GM20000 (cell line): ENCODE measurements around the gene PHF21A.

ENCODE experiments used
- DNase-seq: peaks from one replicate; pipeline ENCODE4 v3.0.0; 2012; ENCODE audit warnings: low spot score
- CTCF ChIP-seq: IDR thresholded peaks from 2 replicates; pipeline ENCODE4 v1.5.1; 2012; ENCODE audit warnings: mild to moderate bottlenecking, control low read depth; ENCODE audit errors: extremely low read depth, missing control alignments

The PHF21A gene

GRCh38 chr11:45961751-45962240 is 159.5 kb downstream of the PHF21A start:
- TF ChIP-seq CTCF, result no peak
- DNase-seq, result no peak

- TF ChIP-seq CTCF, result no peak
- no peak for DNase-seq
These were observed 160.7 kb downstream of the PHF21A start for GRCh38 chr11:45960387-45961095.

GRCh38 chr11:45959851-45960250 is 161.4 kb downstream of the PHF21A start:
- TF ChIP-seq CTCF, result no peak
- DNase-seq, result no peak

- TF ChIP-seq CTCF, result no peak
- DNase-seq, result no peak
These were observed 171.3 kb downstream of the PHF21A start for GRCh38 chr11:45949992-45950407.

- no peak for TF ChIP-seq CTCF
- no peak for DNase-seq
These were observed 172.9 kb downstream of the PHF21A start for GRCh38 chr11:45948356-45948755.

- no peak for DNase-seq
- no peak for TF ChIP-seq CTCF
These were observed 173.4 kb downstream of the PHF21A start for GRCh38 chr11:45947885-45948284.

- DNase-seq, result no peak
- TF ChIP-seq CTCF, result no peak
These were observed 175.8 kb downstream of the PHF21A start for GRCh38 chr11:45945397-45945999.
